ENCODE results near the gene CENPP. TPM values are rescaled to one million over a fixed set of nuclear protein-coding genes. Genes with fewer than 3 reads are reported as not detected.

The CENPP gene
- 16.6 and 19.4 TPM in 2 replicates for total RNA-seq

GRCh38 chr9:92325269-92325990, at the start of gene CENPP, which contains the start of gene NOL8:
TSS of gene CENPP (plus strand) at chr9:92325953.
TSS of gene NOL8 (minus strand) at chr9:92325350. CDS start at chr9:92324161, 1,189 bp downstream.
- intact Hi-C loops (cut with micrococcal nuclease), result loop anchor here (1.0 kb wide), 6 partner anchors 32 to 440 kb away; partner anchors contain the start of genes IARS1, IPPK and SPTLC1

GRCh38 chr9:92276331-92277032, 49.3 kb upstream of the CENPP start:
- intact Hi-C loops (cut with micrococcal nuclease), result no loop called here

- intact Hi-C loops (cut with micrococcal nuclease), result no loop called here
Measured at GRCh38 chr9:92278110-92278509, 47.6 kb upstream of the CENPP start.

GRCh38 chr9:92279302-92279701, 46.5 kb upstream of the CENPP start:
- intact Hi-C loops (cut with micrococcal nuclease), result no loop called here

GRCh38 chr9:92289708-92290390, 35.9 kb upstream of the CENPP start:
- intact Hi-C loops (cut with micrococcal nuclease), result loop anchor here (5.0 to 10.0 kb wide), 3 partner anchors 342 to 775 kb away; no protein-coding TSS in a partner anchor

GRCh38 chr9:92290785-92291429, 34.8 kb upstream of the CENPP start:
- intact Hi-C loops (cut with micrococcal nuclease), result loop anchor here (5.0 to 10.0 kb wide), 3 partner anchors 341 to 774 kb away; no protein-coding TSS in a partner anchor

- intact Hi-C loops (cut with micrococcal nuclease), result loop anchor here (5.0 to 10.0 kb wide), 3 partner anchors 341 to 773 kb away; no protein-coding TSS in a partner anchor
Measured at GRCh38 chr9:92291577-92291976, 34.2 kb upstream of the CENPP start.

- intact Hi-C loops (cut with micrococcal nuclease), result loop anchor here (1.0 to 10.0 kb wide), 11 partner anchors 33 to 1161 kb away; partner anchors contain the start of genes CENPP, FAM120AOS, IPPK and NOL8
Measured at GRCh38 chr9:92292338-92293074, 33.2 kb upstream of the CENPP start.

GRCh38 chr9:92293075-92293354, 32.7 kb upstream of the CENPP start:
- intact Hi-C loops (cut with micrococcal nuclease), result loop anchor here (1.0 to 10.0 kb wide), 11 partner anchors 32 to 1160 kb away; partner anchors contain the start of genes CENPP, FAM120AOS, IPPK and NOL8

- intact Hi-C loops (cut with micrococcal nuclease), result loop anchor here (1.0 to 10.0 kb wide), 11 partner anchors 32 to 1160 kb away; partner anchors contain the start of genes CENPP, FAM120AOS, IPPK and NOL8
Measured at GRCh38 chr9:92293452-92294296, 32.1 kb upstream of the CENPP start, which contains the start of gene IARS1. TSS of gene IARS1 (minus strand) at chr9:92293697. CDS start at chr9:92289419, 4,278 bp downstream.

GRCh38 chr9:92294297-92294676, 31.5 kb upstream of the CENPP start:
- intact Hi-C loops (cut with micrococcal nuclease), result loop anchor here (5.0 to 10.0 kb wide), 3 partner anchors 338 to 771 kb away; no protein-coding TSS in a partner anchor

GRCh38 chr9:92295240-92295790, 30.4 kb upstream of the CENPP start:
- intact Hi-C loops (cut with micrococcal nuclease), result loop anchor here (10.0 kb wide), 2 partner anchors 669 to 769 kb away; no protein-coding TSS in a partner anchor

- intact Hi-C loops (cut with micrococcal nuclease), result loop anchor here (10.0 kb wide), 2 partner anchors 669 to 769 kb away; no protein-coding TSS in a partner anchor
Measured at GRCh38 chr9:92295827-92296258, 29.9 kb upstream of the CENPP start.

- intact Hi-C loops (cut with micrococcal nuclease), result loop anchor here (10.0 kb wide), 2 partner anchors 667 to 767 kb away; no protein-coding TSS in a partner anchor
Measured at GRCh38 chr9:92297611-92298010, 28.1 kb upstream of the CENPP start.

- intact Hi-C loops (cut with micrococcal nuclease), result loop anchor here (10.0 kb wide), 2 partner anchors 667 to 767 kb away; no protein-coding TSS in a partner anchor
Measured at GRCh38 chr9:92298036-92298435, 27.7 kb upstream of the CENPP start.

GRCh38 chr9:92299116-92299515, 26.6 kb upstream of the CENPP start:
- intact Hi-C loops (cut with micrococcal nuclease), result loop anchor here (10.0 kb wide), 2 partner anchors 666 to 766 kb away; no protein-coding TSS in a partner anchor

- intact Hi-C loops (cut with micrococcal nuclease), result no loop called here
Measured at GRCh38 chr9:92300936-92301335, 24.8 kb upstream of the CENPP start.

- intact Hi-C loops (cut with micrococcal nuclease), result no loop called here
Measured at GRCh38 chr9:92308893-92309292, 16.9 kb upstream of the CENPP start.

All from T-helper 1 cell treated with Interleukin-12 subunit alpha and Interleukin-12 subunit beta and Interleukin-4 antibody, amounts not matched to agents 30 ng/mL and 1 ng/mL, for 36 hours (primary cell).